IPS DF 19.7 (cell line): ENCODE data around the gene CHRM2.
"Not testable (repeated sequence)": the region's sequence is repeated elsewhere in the genome, so short reads cannot be mapped to it uniquely, and the experiment has no call there.

Experiments
- DNase-seq: peaks from one replicate; pipeline ENCODE4 v3.0.0-alpha.2; 2013; ENCODE audit warnings: low read depth, low spot score

CHRM2 gene

DNA sequence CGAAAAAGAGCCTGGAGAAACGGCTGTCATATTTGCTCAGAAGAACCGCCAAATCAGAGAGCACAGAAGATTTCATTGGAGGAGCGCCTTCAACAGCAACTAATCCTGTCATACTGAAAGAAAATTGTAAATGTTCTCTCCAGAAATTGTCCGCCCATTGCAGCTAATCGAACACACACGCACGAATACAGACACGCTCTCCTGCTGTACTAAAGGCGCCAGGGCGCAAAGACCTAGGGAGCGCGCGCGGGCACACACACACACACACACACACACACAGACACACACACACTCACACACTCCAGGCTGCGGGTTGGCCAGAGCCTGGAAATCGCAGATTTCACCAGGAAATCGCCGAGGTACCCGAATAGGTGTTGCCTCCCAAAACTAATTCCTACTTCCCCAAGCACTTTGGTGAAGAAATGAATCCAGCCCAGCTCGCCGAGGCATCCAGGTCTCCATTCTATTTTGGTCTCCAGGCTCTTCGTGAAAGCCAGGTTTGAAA, at the start of gene CHRM2:
CHRM2 (plus strand) TSS at position 157 of the 505 bp plus-strand sequence. CDS start 146,214 bp downstream, outside the sequence.
- no peak for DNase-seq

DNA sequence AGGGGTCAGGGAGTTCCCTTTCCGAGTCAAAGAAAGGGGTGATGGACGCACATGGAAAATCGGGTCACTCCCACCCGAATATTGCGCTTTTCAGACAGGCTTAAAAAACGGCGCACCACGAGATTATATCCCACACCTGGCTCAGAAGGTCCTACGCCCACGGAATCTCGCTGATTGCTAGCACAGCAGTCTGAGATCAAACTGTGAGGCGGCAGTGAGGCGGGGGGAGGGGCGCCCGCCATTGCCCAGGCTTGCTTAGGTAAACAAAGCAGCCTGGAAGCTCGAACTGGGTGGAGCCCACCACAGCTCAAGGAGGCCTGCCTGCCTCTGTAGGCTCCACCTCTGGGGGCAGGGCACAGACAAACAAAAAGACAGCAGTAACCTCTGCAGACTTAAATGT, 37.1 kb upstream of the CHRM2 start:
- not testable (repeated sequence) for DNase-seq

DNA sequence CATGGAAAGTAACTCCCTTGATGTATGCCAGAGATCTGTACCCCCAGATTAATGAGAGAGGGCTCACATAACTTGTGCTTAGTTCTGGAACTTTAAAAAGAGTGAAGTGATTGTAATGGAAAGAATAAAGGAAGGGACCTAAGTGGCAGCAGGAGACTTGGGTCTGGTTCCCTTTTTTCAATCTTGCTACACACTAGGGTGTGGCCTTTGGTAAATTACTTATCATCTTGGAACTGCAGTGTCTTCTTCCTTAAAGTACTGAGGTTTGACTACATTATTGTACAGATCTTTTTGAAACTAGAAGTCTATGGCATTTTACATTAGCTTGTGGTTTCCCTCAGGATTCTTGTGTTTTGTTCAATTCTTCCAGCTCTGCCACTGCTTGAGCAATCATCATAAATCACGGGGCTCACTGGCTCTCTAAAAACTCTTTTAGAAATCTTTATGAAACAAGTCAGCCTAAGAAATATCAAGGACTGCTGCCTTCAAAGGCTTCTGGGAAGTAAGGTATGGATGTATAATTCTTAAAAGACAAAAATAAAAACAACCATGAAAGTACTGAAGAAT, 22.5 kb upstream of the CHRM2 start:
- no peak for DNase-seq

DNA sequence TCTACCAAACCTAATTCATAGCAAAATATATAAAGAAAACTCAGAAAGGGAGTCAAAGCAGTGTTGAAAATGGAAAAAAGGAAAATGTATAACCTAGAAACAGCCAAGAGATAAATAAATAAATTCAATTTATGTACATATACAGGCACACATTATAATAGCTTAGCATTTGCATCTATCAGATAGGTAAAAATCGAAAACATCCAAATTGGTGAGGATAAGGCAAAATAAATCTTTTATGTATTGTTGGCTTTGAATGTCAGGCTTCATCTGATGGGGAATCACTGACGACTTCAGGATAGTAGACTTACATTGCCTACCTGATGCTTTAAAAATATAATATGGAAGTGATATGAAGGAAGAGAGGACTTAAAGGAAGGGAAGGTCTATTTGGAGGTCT, 20.6 kb upstream of the CHRM2 start:
- DNase-seq: no peak

DNA sequence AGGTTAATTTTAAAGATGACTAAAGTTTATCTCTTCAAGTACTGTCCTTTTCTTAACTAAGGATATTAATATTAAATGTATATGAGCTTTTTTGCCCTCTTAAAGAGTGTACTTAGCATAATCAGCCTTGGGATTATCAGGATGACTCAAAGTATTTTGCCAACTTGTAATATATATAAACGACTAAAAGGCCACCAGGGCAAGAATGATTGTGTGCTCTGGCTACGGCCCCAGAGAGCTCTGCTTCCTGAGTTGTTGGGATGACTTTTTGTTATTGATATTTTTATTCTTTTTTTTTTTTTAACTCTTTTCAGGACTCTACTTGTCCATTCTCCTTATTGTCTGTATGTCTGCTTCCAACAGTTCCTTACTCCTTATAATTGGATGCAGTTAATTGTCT, 14.8 kb upstream of the CHRM2 start:
- DNase-seq: no peak

DNA sequence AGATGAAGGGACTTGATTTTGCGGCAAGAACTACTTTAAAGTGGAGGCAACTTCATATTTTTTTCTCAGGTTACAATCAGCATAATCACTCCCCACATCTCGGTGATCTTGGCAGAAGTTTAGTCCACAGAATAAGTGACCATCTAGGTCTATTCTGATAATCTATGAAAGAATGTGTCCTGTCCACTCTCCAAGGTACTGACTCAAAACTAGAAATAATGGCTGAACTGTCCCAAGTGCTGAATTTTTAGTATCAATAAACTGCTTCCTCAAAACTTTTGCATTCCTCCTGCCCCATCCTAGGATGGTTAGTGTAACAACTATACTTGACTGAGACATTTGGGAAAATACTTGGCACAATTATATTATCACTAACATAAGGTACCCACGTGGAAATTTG, 10.9 kb upstream of the CHRM2 start:
- no peak for DNase-seq

DNA sequence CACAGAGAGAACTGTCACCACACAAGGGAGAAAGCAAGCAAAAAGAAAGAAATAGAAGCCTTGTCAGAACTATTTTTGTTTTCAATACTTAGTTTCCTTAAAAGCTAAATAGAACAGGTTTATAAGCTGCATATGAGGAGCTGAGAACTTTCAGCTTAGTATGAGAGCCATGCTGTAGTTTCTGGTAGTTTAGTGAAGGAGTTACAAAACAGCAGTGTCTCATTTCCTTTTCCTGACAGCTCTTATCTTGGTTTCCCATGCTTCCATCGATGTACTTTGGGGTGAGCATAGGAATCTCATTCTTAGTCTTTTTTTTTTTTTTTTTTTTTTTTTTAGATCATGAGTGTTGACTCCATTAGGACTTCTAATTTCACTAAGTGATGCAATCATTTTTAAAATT, 8.6 kb upstream of the CHRM2 start:
- DNase-seq: no peak

DNA sequence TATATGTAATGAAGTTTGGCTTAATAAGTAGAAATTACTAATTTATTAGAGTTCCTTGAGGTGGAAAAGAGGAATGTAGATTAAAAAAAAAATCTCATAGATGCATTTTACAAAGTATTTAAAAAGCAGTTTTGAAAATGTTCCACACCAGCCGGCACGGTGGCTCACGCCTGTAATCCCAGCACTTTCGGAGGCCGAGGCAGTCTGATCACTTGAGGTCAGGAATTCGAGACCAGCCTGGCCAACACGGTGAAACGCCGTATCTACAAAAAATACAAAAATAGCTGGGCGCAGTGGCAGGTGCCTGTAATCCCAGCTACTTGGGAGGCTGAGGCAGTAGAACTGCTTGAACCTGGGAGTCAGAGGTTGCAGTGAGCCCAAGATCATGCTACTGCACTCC, 3.2 kb upstream of the CHRM2 start:
- DNase-seq: no peak

DNA sequence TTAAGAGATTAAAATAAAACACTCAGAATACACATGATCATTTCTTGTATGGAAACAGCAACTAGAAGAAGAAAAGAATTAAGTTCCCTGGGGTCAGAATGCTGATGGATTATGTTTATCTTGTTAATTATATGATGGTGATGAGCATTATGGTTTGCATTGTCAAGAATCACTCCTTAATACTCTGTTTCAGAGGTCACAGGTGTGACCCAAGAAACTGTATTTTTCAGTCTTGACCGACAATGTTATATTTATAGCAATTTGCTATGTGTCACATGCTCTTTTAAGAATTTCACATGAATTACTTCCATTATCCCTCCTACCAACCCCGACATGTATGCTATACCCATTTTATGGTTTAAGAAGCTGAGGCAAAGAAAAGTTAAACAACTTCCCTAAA, 2.7 kb upstream of the CHRM2 start:
- DNase-seq: no peak

DNA sequence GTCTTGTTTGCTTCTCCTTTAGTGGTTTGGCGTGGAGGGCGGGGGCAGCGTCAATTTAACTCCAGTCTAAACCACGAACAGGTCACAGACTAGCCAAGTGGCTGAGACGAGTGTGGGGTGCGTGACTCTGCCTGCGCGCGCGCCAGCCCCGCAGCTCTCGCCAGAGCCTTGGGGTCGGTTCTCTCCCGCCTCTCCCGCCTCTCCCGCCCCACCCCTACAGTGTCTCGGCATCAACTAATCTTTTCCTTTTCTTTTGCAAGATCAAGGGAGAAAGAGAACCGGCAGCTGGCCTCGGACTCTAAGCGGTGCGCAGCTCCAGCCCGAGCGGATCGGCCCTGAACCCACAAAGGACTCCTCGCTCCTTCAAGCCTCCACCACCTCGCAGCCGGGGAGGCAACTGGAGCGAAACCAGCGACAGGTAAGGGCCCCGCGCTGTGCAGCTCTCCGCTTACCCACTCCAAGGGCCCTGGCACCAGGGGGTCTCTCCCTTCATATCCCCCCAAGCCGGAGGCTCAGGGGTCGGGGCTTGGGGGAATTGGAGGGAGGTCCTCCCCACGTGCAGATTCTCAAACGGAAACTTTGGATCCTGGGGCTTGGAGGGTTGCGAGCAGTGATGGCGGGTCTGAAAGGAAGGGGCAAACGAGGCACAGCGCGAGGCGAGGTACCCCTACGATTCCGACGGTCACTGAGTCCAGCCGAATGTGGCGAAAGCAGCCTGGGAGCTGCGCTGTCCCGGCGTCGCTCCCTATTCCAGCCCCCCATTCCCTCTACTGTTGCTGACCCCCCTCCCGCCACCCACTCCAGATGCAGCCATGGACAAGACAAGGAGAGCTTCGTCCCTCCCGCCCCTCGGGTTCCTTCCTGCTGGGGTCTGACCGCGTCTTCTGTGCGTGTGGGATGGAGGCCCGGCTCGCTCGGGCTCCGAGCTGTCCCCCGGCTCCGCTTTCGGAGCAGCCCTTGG, 829 bp downstream of the CHRM2 start:
- no peak for DNase-seq

DNA sequence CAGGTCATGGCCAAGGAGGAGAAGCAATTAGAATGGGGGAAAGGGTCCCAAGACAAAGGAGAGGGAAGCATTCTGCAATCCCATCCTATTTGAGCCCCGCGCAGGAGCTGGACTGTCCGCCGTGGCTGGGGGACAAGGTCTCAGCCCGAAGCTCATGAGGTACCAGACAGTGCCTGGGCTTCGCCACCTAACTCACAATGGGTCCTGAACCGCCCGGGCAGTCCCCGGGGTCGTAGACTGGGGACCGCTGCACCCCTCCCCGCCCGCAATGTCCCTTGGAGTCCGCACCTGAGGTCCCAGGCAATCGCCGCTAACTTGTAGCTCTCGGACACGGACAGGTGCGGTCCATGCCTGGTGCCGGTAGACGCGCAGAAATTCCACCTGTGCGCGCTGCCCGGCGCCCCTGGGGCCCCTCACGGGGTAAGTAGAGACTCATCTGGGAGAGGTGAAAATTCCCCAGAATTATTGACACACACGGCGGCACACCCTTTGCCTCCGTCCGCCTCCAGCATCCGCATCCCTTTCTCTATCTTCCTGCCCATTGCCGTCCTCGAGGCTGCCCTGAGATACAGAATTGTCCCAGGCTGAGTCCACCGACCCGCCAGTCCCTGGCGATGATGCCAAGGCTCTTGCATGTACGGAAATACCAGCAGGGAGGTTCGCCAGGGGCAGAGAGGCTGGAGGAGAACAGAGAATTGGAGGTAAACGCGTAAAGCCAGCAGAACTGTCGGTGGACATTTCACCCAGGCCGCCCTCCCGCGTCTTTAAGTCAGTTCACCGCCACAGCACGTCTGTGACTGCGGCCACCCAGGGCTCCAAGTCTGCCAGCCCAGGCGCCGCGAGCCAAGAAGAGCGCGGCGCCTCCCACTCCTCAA, 1.8 kb downstream of the CHRM2 start:
- DNase-seq: no peak

DNA sequence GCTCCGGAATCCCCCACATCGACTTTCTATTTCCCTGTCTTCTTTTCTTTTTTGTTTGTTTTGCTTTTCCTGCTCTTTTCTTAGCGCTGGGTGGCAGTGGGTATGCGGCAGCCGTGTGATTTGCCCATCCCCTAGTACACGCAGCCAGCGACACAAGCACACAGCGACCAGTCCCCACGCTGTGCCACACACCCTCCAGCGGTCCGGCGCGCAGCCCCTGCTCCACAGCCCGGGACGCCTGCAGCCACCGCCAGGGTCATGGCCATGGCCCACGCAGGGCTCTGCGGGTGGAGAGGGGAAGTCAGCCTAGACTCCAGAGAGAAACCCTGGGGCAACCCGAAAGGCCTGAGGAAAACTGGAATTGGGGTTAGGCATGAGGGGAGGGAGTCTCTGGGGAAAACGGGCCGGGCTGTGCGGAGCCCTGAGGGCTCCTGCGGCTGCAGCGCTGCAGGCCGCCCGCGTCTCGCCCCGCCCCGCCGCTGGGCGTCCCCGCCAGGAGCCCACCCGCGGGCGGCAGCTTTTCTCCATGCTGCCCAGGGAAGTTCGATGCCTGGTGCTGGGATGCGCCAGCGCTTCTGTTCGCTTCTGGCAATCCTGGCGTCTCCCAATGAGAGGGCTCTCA, 2.5 kb downstream of the CHRM2 start:
- DNase-seq: no peak

DNA sequence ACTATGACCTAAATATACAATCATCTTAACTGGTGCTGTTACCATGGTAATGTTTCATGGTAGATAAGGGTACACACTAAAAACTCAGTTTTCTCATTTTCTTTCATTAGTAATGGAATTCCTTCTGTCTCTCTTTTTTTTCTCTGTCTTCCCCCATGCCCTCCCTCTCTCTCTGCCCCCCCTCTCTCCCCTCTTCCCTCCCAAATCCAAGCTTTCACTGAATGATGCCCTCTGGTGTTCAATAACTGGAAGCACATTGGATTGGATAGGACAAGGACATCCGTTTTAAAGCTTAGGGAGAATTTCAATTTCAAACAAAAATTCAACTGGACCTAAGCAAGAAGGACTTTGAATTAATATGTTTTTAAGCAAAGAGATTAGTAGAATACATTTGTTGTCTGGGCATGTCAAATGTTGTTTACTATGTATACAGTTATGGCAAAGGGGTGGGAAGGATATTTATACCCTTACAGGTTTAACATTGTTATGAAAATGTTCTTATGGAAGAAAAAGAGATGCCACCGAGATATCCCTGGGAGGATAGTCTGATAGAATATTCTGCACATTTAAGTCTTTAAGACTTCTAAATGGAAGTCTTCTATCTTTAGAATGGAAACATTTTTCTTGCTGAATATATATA, 6.1 kb downstream of the CHRM2 start:
- DNase-seq: no peak

DNA sequence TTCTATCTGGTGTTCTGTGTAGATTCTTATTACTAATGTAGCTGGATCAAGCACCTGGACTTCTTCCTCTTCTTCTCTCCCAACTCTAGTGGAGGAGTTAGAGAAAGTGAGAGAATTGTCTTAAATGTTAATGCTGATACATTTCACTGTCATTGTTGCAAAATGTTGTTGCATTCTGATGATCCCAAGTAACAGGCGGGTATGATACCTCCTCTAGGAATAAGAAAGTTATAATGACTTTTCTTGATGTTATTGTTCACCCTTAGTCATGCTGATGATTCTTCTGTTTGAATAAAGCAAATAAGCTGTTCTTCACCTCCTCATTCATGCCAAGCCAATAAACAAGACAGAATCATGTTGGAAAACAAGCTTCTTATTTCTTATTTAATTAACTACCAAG, 9.1 kb downstream of the CHRM2 start:
- no peak for DNase-seq

DNA sequence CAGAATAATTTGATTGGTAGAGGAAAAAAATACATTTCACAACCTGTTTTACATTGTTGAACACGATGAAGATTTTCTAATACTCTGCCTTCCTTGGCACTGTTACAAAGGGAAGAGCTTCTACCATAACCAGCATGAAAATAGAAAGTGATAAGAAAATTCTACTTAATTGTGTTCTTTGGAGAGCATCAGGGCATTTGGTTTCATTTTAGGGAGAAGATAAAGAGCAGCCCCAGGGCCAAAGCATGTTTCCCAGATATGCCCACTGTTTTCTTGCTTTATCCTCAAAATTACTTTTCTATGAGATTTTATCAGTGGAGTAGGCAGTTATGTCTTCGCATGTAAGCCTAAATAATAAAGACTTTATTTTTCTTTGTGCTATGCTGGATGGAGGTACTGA, 9.5 kb downstream of the CHRM2 start:
- DNase-seq: no peak

DNA sequence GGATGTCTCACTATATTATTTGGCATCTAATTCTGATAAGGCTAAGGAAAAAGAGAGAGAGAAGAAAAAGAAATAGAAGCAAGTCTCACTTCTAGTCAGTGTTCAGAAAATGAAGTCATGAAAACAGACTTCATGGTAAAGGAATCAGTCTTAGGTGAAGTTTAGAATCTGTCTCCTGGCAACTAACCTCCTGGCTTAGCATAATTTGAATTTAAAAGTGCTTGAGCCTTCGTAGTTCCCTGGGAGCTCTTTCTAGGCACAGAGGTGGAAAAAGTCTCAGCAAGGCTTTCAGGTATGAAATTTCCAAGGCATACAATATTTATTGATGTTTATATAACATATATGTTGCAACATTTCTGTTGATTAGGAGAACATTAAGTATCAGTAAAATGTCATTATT, 10.4 kb downstream of the CHRM2 start:
- DNase-seq: no peak

DNA sequence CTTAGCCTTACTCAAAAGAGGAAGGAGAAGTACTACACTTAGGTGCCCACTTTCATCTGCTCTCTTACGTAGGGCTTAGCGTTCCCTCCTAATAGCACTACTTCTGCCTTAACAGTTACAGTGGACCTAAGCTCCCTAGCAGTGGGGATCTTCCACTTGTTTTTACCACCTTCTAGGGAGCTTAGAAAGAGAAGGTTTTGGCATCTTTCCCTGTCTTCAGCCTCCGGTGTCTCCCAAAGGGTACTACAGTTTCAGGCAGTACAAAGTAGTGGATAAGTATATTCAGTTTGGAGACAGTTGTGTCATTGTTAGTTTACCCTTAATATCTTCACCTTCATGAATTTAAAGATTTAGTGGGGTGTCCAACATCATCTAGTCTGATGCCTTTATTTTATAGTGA, 14.6 kb downstream of the CHRM2 start:
- no peak for DNase-seq

DNA sequence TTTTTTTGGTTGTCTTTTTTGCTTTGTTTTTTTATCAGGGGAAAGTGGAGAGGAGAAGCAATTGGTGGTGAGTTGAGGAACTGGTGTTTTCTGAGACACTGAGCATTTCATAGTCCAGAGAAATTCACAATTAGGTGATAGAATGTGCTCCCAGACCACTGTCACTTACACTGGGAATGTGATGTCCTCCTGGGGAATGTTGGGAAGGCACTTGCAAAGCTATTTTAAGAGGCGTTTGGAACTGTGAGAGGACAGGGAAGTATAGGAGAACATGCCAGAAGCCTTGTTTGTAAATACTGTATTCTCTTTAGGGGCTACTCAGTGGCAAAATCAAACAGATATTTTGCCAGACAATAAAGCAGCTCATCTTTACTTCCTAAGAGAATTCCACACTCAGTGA, 16.0 kb downstream of the CHRM2 start:
- DNase-seq: no peak

DNA sequence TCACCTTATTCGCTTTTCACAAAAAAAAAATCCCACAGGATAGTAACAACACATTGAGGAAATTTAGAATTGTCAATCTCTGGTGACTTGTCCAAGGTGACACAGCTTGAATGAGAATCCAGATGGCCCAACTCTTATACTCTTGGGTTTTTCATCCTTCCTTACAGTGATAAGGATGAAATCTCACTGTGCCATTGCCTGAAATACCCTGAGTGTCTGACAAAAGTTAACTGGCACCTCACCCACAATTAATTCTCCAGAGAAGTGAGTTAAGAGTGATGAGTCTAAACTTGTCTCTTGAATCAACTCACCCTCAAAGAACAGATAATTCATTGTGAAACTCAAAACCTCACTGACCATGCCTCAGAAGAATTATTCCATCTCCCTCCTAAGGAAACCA, 18.9 kb downstream of the CHRM2 start:
- DNase-seq: no peak

DNA sequence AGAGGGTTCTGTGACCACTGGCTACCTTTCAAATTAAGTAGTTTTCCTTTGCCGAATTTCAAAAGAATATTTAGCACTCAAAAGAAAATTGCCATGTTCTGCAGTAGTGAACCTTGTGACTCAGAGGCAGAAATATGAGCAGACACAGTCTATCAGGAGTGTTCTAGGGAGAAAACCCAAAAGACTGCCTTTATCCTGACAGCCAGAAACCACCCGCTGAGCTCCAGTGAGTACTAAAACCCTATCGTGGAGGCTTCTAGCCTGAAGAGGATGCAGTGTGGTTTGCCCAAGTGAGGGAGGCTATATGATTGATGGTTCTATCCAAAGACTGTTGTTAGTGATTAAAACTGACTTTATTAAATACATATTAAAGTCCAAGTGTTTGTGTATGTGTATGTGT, 21.9 kb downstream of the CHRM2 start:
- DNase-seq: no peak

DNA sequence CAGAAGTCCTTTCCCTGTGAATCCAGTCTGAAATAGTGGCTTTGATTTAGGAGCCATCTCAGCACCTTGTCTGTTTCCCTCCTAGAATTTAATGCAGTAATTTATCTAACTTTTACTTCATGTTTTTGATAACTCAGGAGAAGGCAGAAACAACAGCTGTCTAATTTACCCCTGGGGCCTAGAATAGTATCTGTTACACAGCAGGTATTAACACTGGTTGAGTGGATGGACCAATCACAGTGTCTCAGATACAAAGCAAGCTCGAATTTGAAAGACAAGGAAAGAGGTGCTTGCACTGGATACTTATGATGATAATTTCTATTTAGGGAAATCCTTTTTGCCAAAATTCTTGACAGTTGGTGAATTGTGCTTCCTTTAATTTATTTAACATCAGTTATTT, 23.4 kb downstream of the CHRM2 start:
- DNase-seq: no peak
